Psoas muscle (tissue), 8 donors: ENCODE results near the gene VGLL4. TPM values are rescaled to one million over a fixed set of nuclear protein-coding genes. Genes with fewer than 3 reads are reported as not detected.

ENCODE experiments used
- ATAC-seq, 4 donors: fragments of 200-7000 bp; cut with Tn5 transposase; one replicate each; pipeline ENCODE4 v1.9.1; 2020; ENCODE audit warnings: moderate library complexity in 3 of 4, mild to moderate bottlenecking in 2 of 4
- DNase-seq, 2 donors: peaks; one replicate each; pipeline ENCODE4 v3.0.0-alpha.2; 2020
- H3K27ac ChIP-seq: fragments of 200-600 bp; one replicate; pipeline ENCODE4 v1.8.0; 2022
- H3K27me3 ChIP-seq, 3 donors: fragments of 200-600 bp in 1 of 3; one replicate each; pipeline versions ENCODE4 v1.6.1 to v1.8.0; 2013 to 2022; ENCODE audit warnings: low read length in 2 of 3, mild to moderate bottlenecking in 2 of 3, moderate library complexity in 1 of 3; ENCODE audit not compliant: insufficient read depth in 3 of 3
- H3K36me3 ChIP-seq, 2 donors: fragments of 200-600 bp in 1 of 2; one replicate each; pipeline versions ENCODE4 v1.6.1 to v1.8.0; 2013 to 2022; ENCODE audit warnings: low read depth in 1 of 2, mild to moderate bottlenecking in 1 of 2, moderate library complexity in 1 of 2; ENCODE audit not compliant: insufficient read depth in 1 of 2
- H3K4me1 ChIP-seq: fragments of 200-600 bp; one replicate; pipeline ENCODE4 v1.8.0; 2022
- H3K4me3 ChIP-seq: fragments of 200-600 bp; one replicate; pipeline ENCODE4 v1.8.0; 2022; ENCODE audit warnings: mild to moderate bottlenecking
- H3K9me3 ChIP-seq: fragments of 200-600 bp; one replicate; pipeline ENCODE4 v1.8.0; 2022
- WGBS, 3 donors: extraction: QIAGEN DNeasy Blood & Tissue Kit; methylation state at CpG; one replicate each; pipeline versions ENCODE4 v1.1.6 to v1.1.7; 2013; 5-methylcytosine and 5-hydroxymethylcytosine counted together
- intact Hi-C, 2 donors: fragments of 100-400 bp; cut with DNase I; formaldehyde crosslinking; loops; one replicate each; pipeline versions ENCODE4 v1.11.0 to v1.14.2; 2022
- polyA plus RNA-seq, 3 donors: library from polyadenylated mRNA; stranded (reverse); fragments of 200-250 nt; gene quantifications; one replicate each; pipeline ENCODE4 v1.2.3, GENCODE V29; 2013
- total RNA-seq, 4 donors: library from RNA; stranded (reverse); fragmentation: NEBNext Ultra II Directional in 2 of 4; extraction: Animal tissue kit (Norgen Biotek cat#: 25700) in 2 of 4; gene quantifications; one replicate each; pipeline versions ENCODE4 v1.2.1 to v1.2.4, GENCODE V29; 2021 to 2023
- TF ChIP-seq, protein P1 (sequence below): fragments of 200-600 bp; IDR thresholded peaks from one replicate; pipeline ENCODE4 v1.8.0; 2022; ENCODE audit warnings: antibody characterized with exemption
- donor health status: healthy with polysubstance abuse.
- donor health status: DM: no; HTN: no; CAD: no; lungs with moderate emphysema.
- donor health status: Bipolar disorder and iron deficiency.
- donor health status: healthy.
- donor health status: DM: yes; HTN: yes; CAD: no.
- donor health status: DM: no; HTN: no; CAD: no.
- donor health status: DM: no; HTN: no; CAD: no.
- donor health status: DM: yes; HTN: yes; CAD: no.

VGLL4 gene
- total and polyA plus RNA-seq, 7 donors = 8.0 to 14.8 (median 11.7) TPM

DNA sequence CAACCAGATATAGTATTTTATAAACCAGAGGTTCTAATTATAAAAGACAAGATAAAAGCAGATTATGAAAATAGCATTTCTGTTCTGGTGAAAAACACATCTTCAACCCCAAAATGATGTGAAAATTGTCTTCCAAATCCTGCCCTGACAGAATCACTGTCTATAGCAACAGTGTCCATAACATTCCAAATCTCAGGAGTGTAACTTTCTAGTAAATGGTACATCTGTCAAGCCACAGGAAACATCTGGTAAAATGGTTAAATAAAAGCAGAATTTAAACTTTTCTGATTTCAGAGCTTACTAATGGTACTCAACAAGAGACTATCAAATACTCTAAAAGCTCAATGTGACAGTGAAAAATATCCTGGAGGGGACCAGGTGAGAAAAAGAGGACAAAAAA is 60.5 kb downstream of the VGLL4 start:
- Histone ChIP-seq H3K27me3 (no peaks in the 10 kb centered on the region), H3K9me3 (no peaks in the 10 kb centered on the region), H3K27ac (peak overlapping the region; percentile 58), H3K4me3 (no peak overlapping the region), H3K36me3 (no peaks in the 10 kb centered on the region), H3K4me1 (peaks cover 52% of the 10 kb centered on the region)
- intact Hi-C loops = no loop called here
- DNase-seq (no peak), ATAC-seq (no peak)
- TF ChIP-seq, protein P1, sequence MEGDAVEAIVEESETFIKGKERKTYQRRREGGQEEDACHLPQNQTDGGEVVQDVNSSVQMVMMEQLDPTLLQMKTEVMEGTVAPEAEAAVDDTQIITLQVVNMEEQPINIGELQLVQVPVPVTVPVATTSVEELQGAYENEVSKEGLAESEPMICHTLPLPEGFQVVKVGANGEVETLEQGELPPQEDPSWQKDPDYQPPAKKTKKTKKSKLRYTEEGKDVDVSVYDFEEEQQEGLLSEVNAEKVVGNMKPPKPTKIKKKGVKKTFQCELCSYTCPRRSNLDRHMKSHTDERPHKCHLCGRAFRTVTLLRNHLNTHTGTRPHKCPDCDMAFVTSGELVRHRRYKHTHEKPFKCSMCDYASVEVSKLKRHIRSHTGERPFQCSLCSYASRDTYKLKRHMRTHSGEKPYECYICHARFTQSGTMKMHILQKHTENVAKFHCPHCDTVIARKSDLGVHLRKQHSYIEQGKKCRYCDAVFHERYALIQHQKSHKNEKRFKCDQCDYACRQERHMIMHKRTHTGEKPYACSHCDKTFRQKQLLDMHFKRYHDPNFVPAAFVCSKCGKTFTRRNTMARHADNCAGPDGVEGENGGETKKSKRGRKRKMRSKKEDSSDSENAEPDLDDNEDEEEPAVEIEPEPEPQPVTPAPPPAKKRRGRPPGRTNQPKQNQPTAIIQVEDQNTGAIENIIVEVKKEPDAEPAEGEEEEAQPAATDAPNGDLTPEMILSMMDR = no peak

DNA sequence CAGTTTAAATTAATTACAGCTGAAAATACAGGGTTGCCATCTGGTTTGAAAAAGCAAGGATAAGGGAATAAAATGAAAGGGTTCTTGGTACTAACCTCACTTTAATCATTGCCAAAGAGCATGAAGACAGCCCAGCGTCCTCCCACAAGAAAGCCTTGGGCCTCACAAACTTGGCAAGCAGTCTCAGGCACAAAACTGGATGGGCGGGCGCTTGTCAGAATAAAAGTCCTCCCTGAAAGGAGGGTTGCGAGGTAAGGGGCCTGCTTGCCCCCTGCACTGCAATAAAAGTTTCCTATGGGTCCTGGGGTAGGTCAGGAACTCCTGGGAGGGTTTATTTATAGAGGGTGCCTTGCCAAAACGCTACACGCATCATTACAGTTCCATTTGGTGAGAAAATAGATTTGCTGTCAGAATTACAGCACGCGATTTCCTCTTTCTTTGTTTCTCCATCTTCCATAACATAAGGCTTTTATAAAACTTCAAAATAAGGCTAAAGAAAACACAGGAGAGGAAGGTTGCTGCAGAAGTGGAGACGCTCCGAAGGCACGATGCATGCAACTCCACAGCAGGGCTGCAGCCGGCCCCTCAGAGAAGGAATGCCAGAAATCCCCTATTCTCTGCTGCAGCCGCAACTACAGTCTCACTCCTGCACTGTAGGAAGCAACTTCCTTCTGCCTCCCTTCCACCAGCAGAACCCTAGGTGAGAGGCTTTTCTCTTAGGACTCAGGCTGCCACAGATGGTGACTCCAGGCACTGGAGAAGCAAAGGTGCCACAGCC is 61.3 kb downstream of the VGLL4 start:
- H3K36me3 ChIP-seq = no peaks in the 10 kb centered on the region
- peaks cover 53% of the 10 kb centered on the region for H3K4me1 ChIP-seq
- intact Hi-C loops = no loop called here
- ATAC-seq (peak; percentile 60 to 81 (median 71)), DNase-seq (peak; percentile 67 to 76)
- TF ChIP-seq, protein P1 = no peak
- peak overlapping the region; percentile 58 for H3K27ac ChIP-seq
- H3K27me3 ChIP-seq = no peaks in the 10 kb centered on the region
- no peaks in the 10 kb centered on the region for H3K9me3 ChIP-seq
- 5 to 18% (median 11%) methylated on average over 13 of the region's 13 CpGs for WGBS, 3 donors
- peak overlapping the region; percentile 47 for H3K4me3 ChIP-seq

DNA sequence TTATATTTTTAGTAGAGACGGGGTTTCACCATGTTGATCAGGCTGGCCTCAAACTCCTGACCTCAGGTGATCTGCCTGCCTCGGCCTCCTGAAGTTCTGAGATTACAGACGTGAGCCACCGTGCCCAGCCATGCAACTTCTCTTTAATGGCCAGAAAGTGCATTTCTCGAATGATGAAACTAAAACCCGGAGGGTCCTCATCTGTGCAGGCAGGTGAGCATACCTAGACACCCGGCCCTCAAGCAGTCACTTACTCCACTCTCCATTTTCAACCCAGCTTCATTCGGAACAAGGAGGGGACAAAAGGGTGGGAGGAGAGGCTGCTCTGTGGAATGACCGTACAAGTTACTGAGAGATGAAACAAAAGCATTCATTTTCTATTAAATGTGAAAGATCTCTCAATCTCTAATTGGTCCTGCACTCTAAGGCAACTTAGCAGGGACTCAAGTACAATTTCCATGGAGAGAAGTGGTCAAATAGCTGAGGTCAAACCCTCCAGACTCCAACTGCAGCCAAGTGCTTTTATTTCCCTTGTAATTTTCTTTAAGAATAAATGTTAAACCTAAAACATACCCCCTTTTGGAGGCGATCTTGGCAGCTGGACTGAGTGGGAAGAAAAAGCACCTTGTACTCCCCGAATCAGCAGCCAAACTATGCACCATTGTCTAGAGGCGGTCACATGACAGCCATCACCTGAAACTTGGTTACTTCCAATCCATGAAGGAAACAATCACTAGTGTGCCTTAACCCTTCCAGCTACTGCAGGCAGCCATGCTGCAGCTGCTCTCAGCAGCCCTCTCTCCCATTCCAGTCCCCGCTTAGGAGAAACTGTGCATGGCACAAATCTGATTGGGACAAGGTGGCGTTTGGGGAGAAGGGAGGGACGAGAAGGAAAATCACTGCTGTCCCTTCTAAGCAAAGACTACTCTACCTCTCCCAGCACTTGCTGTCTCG is 62.2 kb downstream of the VGLL4 start:
- no peaks in the 10 kb centered on the region for H3K36me3 ChIP-seq
- WGBS, 3 donors = 22 to 35% (median 30%) methylated on average over 16 of the region's 16 CpGs
- H3K9me3 ChIP-seq = no peaks in the 10 kb centered on the region
- peaks cover 49% of the 10 kb centered on the region for H3K4me1 ChIP-seq
- DNase-seq (no peak), ATAC-seq (peak in 3 of 4 donors; percentile 24 to 45 (median 38))
- TF ChIP-seq, protein P1 = no peak
- H3K4me3 ChIP-seq = peak overlapping the region; percentile 47
- intact Hi-C loops = no loop called here
- H3K27ac ChIP-seq = peak overlapping the region; percentile 58
- no peaks in the 10 kb centered on the region for H3K27me3 ChIP-seq

DNA sequence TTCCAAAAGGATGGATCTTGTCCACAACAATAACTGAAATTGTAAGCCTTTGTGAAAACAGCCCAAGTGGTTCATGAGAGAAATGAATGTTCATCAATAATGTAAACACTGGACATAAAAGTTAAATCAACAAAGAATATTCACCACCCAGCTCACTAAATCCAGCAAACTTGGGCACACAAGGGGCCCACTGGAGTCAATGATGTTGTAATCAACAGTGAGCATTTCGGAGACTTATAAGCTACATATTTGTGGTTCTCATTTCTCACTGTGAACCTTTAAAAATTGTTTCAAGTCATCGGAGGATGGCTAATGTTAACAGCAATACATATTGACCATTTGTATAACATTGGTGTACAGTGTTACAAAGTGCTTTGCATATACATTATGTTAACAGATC is 63.1 kb downstream of the VGLL4 start:
- H3K36me3 ChIP-seq = no peaks in the 10 kb centered on the region
- H3K9me3 ChIP-seq = no peaks in the 10 kb centered on the region
- DNase-seq (no peak), ATAC-seq (no peak)
- TF ChIP-seq, protein P1 = no peak
- no peak overlapping the region for H3K4me3 ChIP-seq
- H3K27ac ChIP-seq = no peak overlapping the region
- intact Hi-C loops = no loop called here
- peaks cover 56% of the 10 kb centered on the region for H3K4me1 ChIP-seq
- no peaks in the 10 kb centered on the region for H3K27me3 ChIP-seq
- whole genome bisulfite sequencing, 3 donors = 89 to 91% (median 89%) methylated on average over 2 of the region's 2 CpGs
